Trophoblast cell (in vitro differentiated cells and primary cell): ENCODE measurements around the gene GMPPA.
A peak's percentile ranks its signal among the peaks of the same experiment; 100 is the strongest.

Experiments used
- DNase-seq, 2 donors: peaks; one replicate each; pipeline ENCODE4 v3.0.0-alpha.2; 2016
- H2AFZ ChIP-seq: 2 replicates; pipeline ENCODE4 v1.6.1; 2013; ENCODE audit warnings: low read length, moderate library complexity, mild to moderate bottlenecking; ENCODE audit not compliant: insufficient read depth, poor library complexity
- H2AK5ac ChIP-seq: 2 replicates; pipeline ENCODE4 v1.6.1; 2013; ENCODE audit warnings: mild to moderate bottlenecking, low read length
- H2BK120ac ChIP-seq: 2 replicates; pipeline ENCODE4 v1.6.1; 2013; ENCODE audit warnings: low read length, mild to moderate bottlenecking, moderate library complexity; ENCODE audit not compliant: insufficient read depth, poor library complexity
- H2BK12ac ChIP-seq: 2 replicates; pipeline ENCODE4 v1.6.1; 2013; ENCODE audit warnings: mild to moderate bottlenecking, low read length, moderate library complexity
- H2BK5ac ChIP-seq: 2 replicates; pipeline ENCODE4 v1.6.1; 2013; ENCODE audit warnings: low read length, low read depth, moderate library complexity, mild to moderate bottlenecking; ENCODE audit not compliant: poor library complexity
- H3K14ac ChIP-seq: 2 replicates; pipeline ENCODE4 v1.6.1; 2013; ENCODE audit warnings: mild to moderate bottlenecking, low read length
- H3K18ac ChIP-seq: 2 replicates; pipeline ENCODE4 v1.6.1; 2013; ENCODE audit warnings: mild to moderate bottlenecking, low read length
- H3K23ac ChIP-seq: 2 replicates; pipeline ENCODE4 v1.6.1; 2013; ENCODE audit warnings: low read length
- H3K27ac ChIP-seq: 2 replicates; pipeline ENCODE4 v1.5.1; 2013; ENCODE audit warnings: low read depth, mild to moderate bottlenecking, inconsistent platforms, low read length, moderate library complexity
- H3K27me3 ChIP-seq: 2 replicates; pipeline ENCODE4 v1.6.1; 2013; ENCODE audit warnings: inconsistent platforms, mild to moderate bottlenecking, low read length, moderate library complexity; ENCODE audit not compliant: insufficient read depth
- H3K36me3 ChIP-seq, 2 experiments: 1 replicate in 1 of 2; 2 replicates in 1 of 2; pipeline ENCODE4 v1.6.1; 2013; ENCODE audit warnings: low read length in 2 of 2, mild to moderate bottlenecking in 2 of 2, moderate library complexity in 1 of 2; ENCODE audit not compliant: insufficient read depth in 2 of 2, control insufficient read depth in 1 of 2
- H3K4ac ChIP-seq: 2 replicates; pipeline ENCODE4 v1.6.1; 2013; ENCODE audit warnings: low read depth, mild to moderate bottlenecking, low read length, moderate library complexity
- H3K4me1 ChIP-seq, 2 experiments: 1 replicate in 1 of 2; 2 replicates in 1 of 2; pipeline ENCODE4 v1.6.1; 2013; ENCODE audit warnings: low read length in 2 of 2, mild to moderate bottlenecking in 2 of 2, moderate library complexity in 1 of 2; ENCODE audit not compliant: insufficient read depth in 2 of 2, control insufficient read depth in 1 of 2
- H3K4me2 ChIP-seq: 2 replicates; pipeline ENCODE4 v1.6.1; 2013; ENCODE audit warnings: inconsistent platforms, mild to moderate bottlenecking, low read length, moderate library complexity
- H3K4me3 ChIP-seq: 2 replicates; pipeline ENCODE4 v1.5.1; 2013; ENCODE audit warnings: mild to moderate bottlenecking, low read depth, low read length, inconsistent platforms
- H3K79me1 ChIP-seq: one replicate; pipeline ENCODE4 v1.6.1; 2013; ENCODE audit warnings: low read length
- H3K79me2 ChIP-seq: 2 replicates; pipeline ENCODE4 v1.6.1; 2013; ENCODE audit warnings: low read length, mild to moderate bottlenecking; ENCODE audit not compliant: control insufficient read depth, insufficient read depth, poor library complexity
- H3K9ac ChIP-seq: 2 replicates; pipeline ENCODE4 v1.6.1; 2013; ENCODE audit warnings: mild to moderate bottlenecking, low read length
- H3K9me3 ChIP-seq: 2 replicates; pipeline ENCODE4 v1.6.1; 2013; ENCODE audit warnings: low read depth, mild to moderate bottlenecking, control low read depth, inconsistent platforms, low read length; ENCODE audit not compliant: insufficient read depth
- H4K12ac ChIP-seq: 2 replicates; pipeline ENCODE4 v1.6.1; 2013; ENCODE audit warnings: low read depth, mild to moderate bottlenecking, low read length, moderate library complexity
- H4K8ac ChIP-seq: 2 replicates; pipeline ENCODE4 v1.6.1; 2013; ENCODE audit warnings: low read depth, mild to moderate bottlenecking, low read length, moderate library complexity
- H4K91ac ChIP-seq: one replicate; pipeline ENCODE4 v1.6.1; 2013; ENCODE audit warnings: low read depth, mild to moderate bottlenecking, low read length, moderate library complexity
- WGBS: extraction: QIAGEN DNeasy Blood & Tissue Kit; methylation state at CpG from one replicate; pipeline ENCODE4 v1.1.7; 2013; ENCODE audit warnings: missing lambda C conversion rate; ENCODE audit not compliant: insufficient read length, insufficient coverage; ENCODE audit errors: extremely low coverage; 5-methylcytosine and 5-hydroxymethylcytosine counted together

GMPPA gene

DNA sequence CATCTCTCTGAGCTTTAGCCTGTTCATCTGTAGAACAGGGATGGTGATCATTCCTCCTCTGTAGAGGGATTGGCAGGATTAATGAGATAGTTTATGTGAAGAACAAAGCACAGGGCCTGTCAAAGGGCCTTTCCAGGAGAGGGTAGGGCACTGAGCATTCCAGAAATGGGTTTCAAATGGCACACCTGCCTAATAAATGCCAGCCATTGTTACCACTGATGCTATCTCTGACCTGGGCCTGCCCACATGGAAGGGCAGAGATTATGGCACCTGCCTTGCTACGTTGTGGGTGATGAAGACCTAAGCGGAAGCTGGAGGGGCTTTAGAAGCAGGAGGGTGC is 31.0 kb upstream of the GMPPA start:
- Histone ChIP-seq H3K79me1 (no peaks in the 10 kb centered on the region), H3K27me3 (no peaks in the 10 kb centered on the region), H2AFZ (no peak overlapping the region), H2AK5ac (no peak overlapping the region), H3K9me3 (peaks cover 3% of the 10 kb centered on the region), H3K18ac (no peak overlapping the region), H3K23ac (no peak overlapping the region), H3K14ac (no peak overlapping the region), H2BK5ac (no peak overlapping the region), H4K91ac (no peak overlapping the region), H3K27ac (no peak overlapping the region), H3K4me1 (peaks cover 4 to 5% of the 10 kb centered on the region in 2 experiments), H4K8ac (no peak overlapping the region), H2BK120ac (no peak overlapping the region), H3K36me3 (peaks cover 2 to 8% of the 10 kb centered on the region in 2 experiments), H3K9ac (no peak overlapping the region), H2BK12ac (no peak overlapping the region), H4K12ac (no peak overlapping the region), H3K4me3 (no peak overlapping the region), H3K4ac (no peak overlapping the region), H3K79me2 (no peaks in the 10 kb centered on the region), H3K4me2 (no peak overlapping the region)
- no peak for DNase-seq
- WGBS = no CpG with 5 or more reads among the region's 2 CpGs

DNA sequence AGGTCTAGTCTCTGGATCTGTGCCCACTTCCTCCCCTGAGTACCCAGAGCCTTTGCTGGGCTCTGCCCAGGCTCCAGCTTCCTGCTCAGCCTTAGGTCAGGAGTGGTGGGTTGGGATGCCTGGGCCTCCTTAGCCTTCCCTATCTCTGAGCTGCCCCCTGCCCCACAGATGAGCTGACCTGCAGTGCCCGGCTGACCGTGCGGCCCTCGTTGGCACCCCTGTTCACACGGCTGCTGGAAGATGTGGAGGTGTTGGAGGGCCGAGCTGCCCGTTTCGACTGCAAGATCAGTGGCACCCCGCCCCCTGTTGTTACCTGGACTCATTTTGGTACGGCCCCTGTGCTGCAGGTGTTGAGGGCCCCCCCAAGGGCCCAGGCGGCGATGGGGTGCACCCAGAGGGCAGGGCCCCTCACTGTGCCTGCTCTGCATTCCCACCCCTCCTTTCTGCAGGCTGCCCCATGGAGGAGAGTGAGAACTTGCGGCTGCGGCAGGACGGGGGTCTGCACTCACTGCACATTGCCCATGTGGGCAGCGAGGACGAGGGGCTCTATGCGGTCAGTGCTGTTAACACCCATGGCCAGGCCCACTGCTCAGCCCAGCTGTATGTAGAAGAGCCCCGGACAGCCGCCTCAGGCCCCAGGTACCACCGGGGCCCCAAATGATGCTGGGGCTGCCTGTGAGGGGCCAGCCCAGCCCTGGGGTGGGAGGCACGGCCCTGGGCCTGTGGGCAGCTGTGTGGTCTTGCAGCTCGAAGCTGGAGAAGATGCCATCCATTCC is 30.1 kb upstream of the GMPPA start:
- Histone ChIP-seq H4K91ac (no peak overlapping the region), H3K4ac (no peak overlapping the region), H3K79me2 (no peaks in the 10 kb centered on the region), H3K18ac (no peak overlapping the region), H4K8ac (no peak overlapping the region), H3K14ac (no peak overlapping the region), H3K9ac (no peak overlapping the region), H3K36me3 (peaks cover 2 to 8% of the 10 kb centered on the region in 2 experiments), H3K4me2 (no peak overlapping the region), H3K4me1 (peaks cover 6 to 8% of the 10 kb centered on the region in 2 experiments), H3K23ac (no peak overlapping the region), H3K9me3 (peaks cover 3% of the 10 kb centered on the region), H4K12ac (no peak overlapping the region), H2AFZ (no peak overlapping the region), H2BK120ac (peak overlapping the region; percentile 18), H3K27me3 (no peaks in the 10 kb centered on the region), H2BK12ac (no peak overlapping the region), H2AK5ac (no peak overlapping the region), H3K79me1 (no peaks in the 10 kb centered on the region), H3K4me3 (no peak overlapping the region), H2BK5ac (no peak overlapping the region), H3K27ac (no peak overlapping the region)
- no CpG with 5 or more reads among the region's 23 CpGs for WGBS
- no peak for DNase-seq

DNA sequence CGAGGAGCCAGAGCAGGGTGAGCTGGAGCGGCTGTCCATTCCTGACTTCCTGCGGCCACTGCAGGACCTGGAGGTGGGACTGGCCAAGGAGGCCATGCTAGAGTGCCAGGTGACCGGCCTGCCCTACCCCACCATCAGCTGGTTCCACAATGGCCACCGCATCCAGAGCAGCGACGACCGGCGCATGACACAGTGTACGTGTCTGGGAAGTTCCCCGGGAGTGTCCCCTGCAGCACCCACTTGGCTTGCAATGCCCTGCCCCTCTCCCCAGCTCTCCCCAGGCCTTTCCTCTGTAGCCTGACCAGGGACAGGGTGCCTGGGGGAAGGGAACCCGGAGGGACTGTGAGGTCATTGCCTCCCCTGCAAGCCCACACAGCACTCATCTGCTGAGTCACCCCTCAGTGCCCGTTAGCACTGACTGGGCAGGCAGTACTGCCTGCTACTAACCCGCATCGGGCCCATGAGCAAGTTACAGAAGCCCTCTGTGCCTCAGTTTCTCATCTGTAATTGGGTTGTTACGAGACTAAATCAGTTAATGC is 29.4 kb upstream of the GMPPA start:
- Histone ChIP-seq H2AFZ (no peak overlapping the region), H2BK120ac (peak overlapping the region; percentile 18), H3K79me1 (no peaks in the 10 kb centered on the region), H3K4me2 (no peak overlapping the region), H3K27me3 (no peaks in the 10 kb centered on the region), H3K27ac (no peak overlapping the region), H3K4me3 (no peak overlapping the region), H3K14ac (no peak overlapping the region), H2BK12ac (no peak overlapping the region), H3K23ac (no peak overlapping the region), H3K36me3 (peaks cover 2 to 8% of the 10 kb centered on the region in 2 experiments), H2BK5ac (no peak overlapping the region), H3K79me2 (no peaks in the 10 kb centered on the region), H3K9ac (no peak overlapping the region), H3K9me3 (peaks cover 3% of the 10 kb centered on the region), H4K91ac (no peak overlapping the region), H3K4me1 (peaks cover 7 to 8% of the 10 kb centered on the region in 2 experiments), H3K18ac (no peak overlapping the region), H3K4ac (no peak overlapping the region), H2AK5ac (no peak overlapping the region), H4K12ac (no peak overlapping the region), H4K8ac (no peak overlapping the region)
- no CpG with 5 or more reads among the region's 16 CpGs for WGBS
- DNase-seq = peak; percentile 40 to 47

DNA sequence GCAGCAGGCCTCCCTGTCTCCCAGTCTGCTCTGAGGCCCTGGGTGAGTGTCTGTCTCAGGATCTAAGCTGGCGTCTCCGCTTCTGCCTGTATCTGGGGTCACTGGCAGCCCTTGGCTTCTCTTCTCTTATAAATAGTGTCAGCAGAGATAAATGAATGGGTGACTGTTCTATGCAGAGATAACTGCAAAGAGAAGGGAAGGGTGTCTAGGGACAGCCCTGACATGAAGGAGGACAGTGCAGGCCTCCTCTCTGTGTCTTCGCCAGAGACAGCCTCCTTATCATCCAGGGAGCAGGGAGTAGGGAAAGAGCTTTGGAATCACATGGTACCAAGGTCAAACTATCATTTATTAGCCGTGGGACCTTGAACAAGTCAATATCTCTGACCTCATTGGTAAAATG is 28.3 kb upstream of the GMPPA start:
- Histone ChIP-seq H3K79me1 (no peaks in the 10 kb centered on the region), H2AFZ (no peak overlapping the region), H4K8ac (no peak overlapping the region), H2AK5ac (no peak overlapping the region), H3K4me2 (no peak overlapping the region), H3K9me3 (peaks cover 3% of the 10 kb centered on the region), H3K9ac (no peak overlapping the region), H3K27me3 (no peaks in the 10 kb centered on the region), H3K27ac (no peak overlapping the region), H3K23ac (no peak overlapping the region), H3K14ac (no peak overlapping the region), H3K4me1 (peaks cover 7 to 8% of the 10 kb centered on the region in 2 experiments), H3K4me3 (no peak overlapping the region), H3K79me2 (no peaks in the 10 kb centered on the region), H3K36me3 (peaks cover 2 to 4% of the 10 kb centered on the region in 2 experiments), H4K12ac (no peak overlapping the region), H2BK5ac (no peak overlapping the region), H2BK120ac (no peak overlapping the region), H3K4ac (no peak overlapping the region), H2BK12ac (no peak overlapping the region), H3K18ac (no peak overlapping the region), H4K91ac (no peak overlapping the region)
- WGBS = no CpG with 5 or more reads among the region's 4 CpGs
- no peak for DNase-seq
